ENCODE data around the gene CDKN1A.

GRCh38 chr6:36717231-36717825, 38.8 kb downstream of the CDKN1A start:
- TF ChIP-seq CTCF (IDR thresholded peaks at IDR 0.05) (no peak), POLR2A (IDR thresholded peaks at IDR 0.05) (no peak)

Measured in lower leg skin (tissue), 3 donors.